ENCODE results near the gene PIGBOS1.

PIGBOS1 gene

GRCh38 chr15:55357774-55358173 lies 38.9 kb upstream of the PIGBOS1 start:
- no peak for DNase-seq (ENCODE audit: low read depth)

GRCh38 chr15:55356985-55357585 lies 38.2 kb upstream of the PIGBOS1 start:
- no peak for TF ChIP-seq CTCF (IDR thresholded peaks at IDR 0.05; ENCODE audit: control insufficient read depth, extremely low read depth, insufficient read depth)
- no peak for DNase-seq (ENCODE audit: low read depth)
- no peak overlapping the region for H3K4me3 ChIP-seq (ENCODE audit: low read depth, low read length)

More at GRCh38 chr15:55357774-55358173, 38.9 kb upstream of the PIGBOS1 start:
- H3K4me3 ChIP-seq (ENCODE audit: low read depth, low read length), result no peak overlapping the region
- TF ChIP-seq CTCF (IDR thresholded peaks at IDR 0.05; ENCODE audit: control insufficient read depth, extremely low read depth, insufficient read depth), result no peak

GRCh38 chr15:55353025-55353424 lies 34.1 kb upstream of the PIGBOS1 start:
- no peak for DNase-seq (ENCODE audit: low read depth)
- no peak for TF ChIP-seq CTCF (IDR thresholded peaks at IDR 0.05; ENCODE audit: control insufficient read depth, extremely low read depth, insufficient read depth)
- no peak overlapping the region for H3K4me3 ChIP-seq (ENCODE audit: low read depth, low read length)

GRCh38 chr15:55349282-55349681 lies 30.4 kb upstream of the PIGBOS1 start:
- DNase-seq (ENCODE audit: low read depth), result no peak
- TF ChIP-seq CTCF (IDR thresholded peaks at IDR 0.05; ENCODE audit: control insufficient read depth, extremely low read depth, insufficient read depth), result no peak
- no peak overlapping the region for H3K4me3 ChIP-seq (ENCODE audit: low read depth, low read length)

- DNase-seq (ENCODE audit: low read depth), result no peak
- no peak for TF ChIP-seq CTCF (IDR thresholded peaks at IDR 0.05; ENCODE audit: control insufficient read depth, extremely low read depth, insufficient read depth)
These were observed 29.4 kb upstream of the PIGBOS1 start for GRCh38 chr15:55348281-55348778.

GRCh38 chr15:55344206-55344605 lies 25.3 kb upstream of the PIGBOS1 start:
- no peak for DNase-seq (ENCODE audit: low read depth)
- no peak overlapping the region for H3K4me3 ChIP-seq (ENCODE audit: low read depth, low read length)
- TF ChIP-seq CTCF (IDR thresholded peaks at IDR 0.05; ENCODE audit: control insufficient read depth, extremely low read depth, insufficient read depth), result no peak

More at GRCh38 chr15:55348281-55348778, 29.4 kb upstream of the PIGBOS1 start:
- H3K4me3 ChIP-seq (ENCODE audit: low read depth, low read length), result no peak overlapping the region

GRCh38 chr15:55343168-55343567 lies 24.2 kb upstream of the PIGBOS1 start:
- no peak for TF ChIP-seq CTCF (IDR thresholded peaks at IDR 0.05; ENCODE audit: control insufficient read depth, extremely low read depth, insufficient read depth)
- no peak for DNase-seq (ENCODE audit: low read depth)
- no peak overlapping the region for H3K4me3 ChIP-seq (ENCODE audit: low read depth, low read length)
